Hippocampal formation (tissue), 2 donors: ENCODE data around the gene EMC8.
"Not testable (repeated sequence)": the region's sequence is repeated elsewhere in the genome, so short reads cannot be mapped to it uniquely, and the experiment has no call there.

Source experiments
- DNase-seq, 2 donors: peaks; one replicate each; lab custom pipeline; 2025; lab: John Stamatoyannopoulos, UW

Gene EMC8

DNA sequence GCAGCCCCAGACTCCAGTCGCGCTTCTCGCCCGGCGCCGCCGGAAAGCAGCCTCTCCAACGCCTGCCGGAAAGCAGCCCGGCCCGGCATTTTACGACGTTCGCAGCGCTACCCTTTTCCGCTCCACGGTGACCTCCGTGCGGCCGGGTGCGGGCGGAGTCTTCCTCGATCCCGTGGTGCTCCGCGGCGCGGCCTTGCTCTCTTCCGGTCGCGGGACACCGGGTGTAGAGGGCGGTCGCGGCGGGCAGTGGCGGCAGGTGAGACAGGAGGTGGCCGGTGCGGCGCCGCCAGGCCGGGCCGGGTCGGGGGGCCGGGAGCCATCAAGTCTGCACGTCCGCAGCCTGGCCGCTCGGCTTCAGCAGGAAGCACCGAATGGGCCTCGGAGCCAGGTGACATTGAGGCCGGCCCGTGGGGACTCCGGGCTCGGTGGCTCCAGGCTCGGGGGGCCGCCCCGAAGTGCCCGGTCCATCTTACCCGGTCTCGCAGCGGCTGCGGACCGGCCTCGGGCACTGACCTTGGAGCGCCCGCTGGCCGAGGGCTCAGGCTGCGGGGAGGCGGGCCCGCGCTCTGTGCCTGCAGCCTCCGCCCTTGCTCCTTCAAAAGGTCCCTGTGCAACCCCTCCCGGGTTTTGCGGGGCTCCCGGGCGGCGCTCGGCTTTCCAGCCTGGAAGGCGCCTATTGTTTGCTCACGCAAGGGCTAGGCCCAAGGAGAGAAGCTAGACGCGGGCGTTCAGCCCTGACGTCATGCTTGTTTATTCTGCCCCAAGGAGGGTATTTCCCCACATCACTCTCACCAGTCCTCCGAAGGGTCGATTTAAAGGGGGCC is at the start of gene EMC8, which contains the start of gene COX4I1:
Gene EMC8 (minus strand): TSS at position 48 of the 824 bp plus-strand sequence. CDS start 249 bp downstream, outside the sequence.
Gene COX4I1 (plus strand): TSS at position 199 of the 824 bp plus-strand sequence. CDS start 1,511 bp downstream, outside the sequence.
- peak; percentile 92 to 93 for DNase-seq

DNA sequence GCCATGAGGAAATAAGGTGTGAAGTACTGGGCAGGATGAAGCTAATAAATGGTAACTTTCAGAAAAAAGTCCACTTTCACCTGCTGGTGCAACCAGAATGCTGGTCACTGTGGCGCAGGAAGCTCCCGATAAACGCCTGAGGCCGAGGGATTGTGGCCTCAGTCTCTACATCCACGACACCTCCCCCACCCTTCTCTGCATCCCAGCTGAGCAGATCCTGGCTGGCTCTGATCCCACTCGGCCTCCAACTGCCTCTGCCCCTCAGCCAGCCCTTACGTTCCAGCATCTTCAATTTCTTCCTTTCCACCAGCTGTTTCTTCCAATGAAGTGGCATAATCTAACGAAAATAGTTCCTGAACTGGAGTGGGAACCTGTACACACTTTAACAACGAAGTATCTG is 49.6 kb upstream of the EMC8 start:
- no peak for DNase-seq

DNA sequence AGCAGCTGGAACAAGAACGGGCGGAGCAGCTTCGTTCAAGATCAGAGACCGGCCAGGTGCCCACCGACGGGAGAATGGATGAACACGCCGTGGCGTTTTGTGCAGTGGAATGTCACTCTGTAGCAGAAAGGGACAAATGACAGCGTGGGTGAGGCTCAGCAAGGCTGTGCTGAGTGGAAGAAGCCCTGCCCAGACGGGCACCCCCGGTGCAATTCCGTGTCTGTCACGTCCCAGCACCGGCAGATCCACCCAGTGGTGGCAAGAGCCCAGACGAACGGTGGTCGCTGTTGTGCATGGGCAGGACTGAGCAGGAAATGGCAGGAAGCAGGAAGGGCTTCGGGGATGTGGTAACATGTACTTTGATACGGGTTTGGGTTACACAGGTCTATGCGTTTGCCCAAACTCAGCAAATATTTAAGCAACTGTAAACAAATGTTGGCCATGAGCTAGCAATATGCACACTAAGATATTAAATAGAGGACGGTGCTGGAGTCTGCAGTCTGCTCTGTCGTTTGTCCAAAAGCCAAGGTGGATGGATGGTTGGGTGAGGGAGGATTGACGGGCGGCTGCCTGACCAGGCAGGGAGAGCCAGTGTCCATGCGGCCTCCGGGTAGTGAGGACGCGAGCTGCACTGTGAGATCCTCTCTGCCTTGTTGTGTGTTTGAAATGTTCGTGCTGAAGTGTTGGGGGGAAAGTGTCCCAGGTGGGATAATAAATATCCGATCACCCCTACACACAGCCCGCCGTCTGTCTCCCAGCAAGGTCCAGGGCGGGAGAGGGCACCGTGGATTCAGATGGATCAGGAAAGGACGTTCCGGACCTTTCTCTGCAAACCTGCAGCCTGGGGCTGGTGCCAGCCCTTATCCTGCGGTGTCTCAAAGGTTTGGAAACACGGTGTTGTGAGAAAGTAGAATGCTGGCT is 48.6 kb upstream of the EMC8 start:
- no peak for DNase-seq

DNA sequence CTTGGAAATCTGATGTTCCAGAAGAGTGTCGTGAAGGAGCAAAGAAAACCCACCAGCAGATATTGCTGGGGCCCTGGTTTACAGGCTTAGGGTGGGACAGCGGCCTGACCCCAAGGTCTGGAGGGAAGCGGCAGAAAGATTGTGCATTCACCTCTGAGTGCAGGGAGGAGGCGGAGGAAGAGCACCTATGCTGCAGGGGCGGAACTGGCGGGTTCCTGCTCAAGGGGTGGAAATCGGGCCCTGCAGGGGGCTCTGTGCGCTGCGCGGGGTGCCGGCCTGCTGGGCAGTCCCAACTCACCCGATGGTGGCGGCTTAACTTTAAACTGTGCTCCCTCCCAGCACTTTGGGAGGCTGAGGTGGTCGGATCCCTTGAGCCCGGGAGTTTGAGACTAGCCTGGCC is 47.7 kb upstream of the EMC8 start:
- no peak for DNase-seq

DNA sequence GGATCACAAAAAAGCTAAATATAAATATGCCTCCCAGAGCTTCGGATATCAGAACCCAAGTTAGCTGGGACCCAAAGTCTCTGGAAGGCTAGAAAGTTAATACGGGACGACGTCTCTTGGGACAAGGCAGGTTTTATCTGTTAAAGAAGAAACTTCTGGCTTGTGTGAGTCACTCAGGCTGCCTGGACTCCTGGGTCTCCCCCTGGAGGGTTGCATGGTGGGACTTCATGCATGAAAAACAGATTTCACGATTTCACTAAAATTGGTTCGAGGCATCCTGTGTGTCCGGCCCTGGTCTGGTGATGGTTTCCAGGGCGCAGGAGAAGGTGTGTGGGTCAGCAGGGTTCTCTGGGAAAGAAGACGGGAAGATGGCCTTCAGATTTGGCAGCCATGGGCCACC is 47.1 kb upstream of the EMC8 start:
- no peak for DNase-seq

DNA sequence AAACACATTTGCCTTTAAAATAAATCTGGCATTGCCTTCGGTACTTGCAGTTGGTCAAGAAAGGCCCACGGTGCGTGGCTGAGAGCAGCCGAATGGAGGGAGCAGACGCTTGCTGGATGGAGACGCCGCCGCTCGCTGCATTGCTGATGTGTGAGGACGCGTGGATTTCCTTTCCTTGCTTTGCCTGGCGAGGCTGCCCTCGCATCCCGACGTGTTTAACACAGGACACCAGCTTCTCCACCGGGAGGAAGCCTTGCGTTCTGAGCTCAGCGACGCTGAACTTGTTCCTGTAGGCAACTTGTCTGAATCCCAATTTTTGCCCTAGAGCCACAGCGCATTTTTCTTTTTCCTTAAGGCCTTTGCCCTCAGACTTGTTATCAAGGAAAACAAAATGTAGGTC is 45.9 kb upstream of the EMC8 start:
- DNase-seq = no peak

DNA sequence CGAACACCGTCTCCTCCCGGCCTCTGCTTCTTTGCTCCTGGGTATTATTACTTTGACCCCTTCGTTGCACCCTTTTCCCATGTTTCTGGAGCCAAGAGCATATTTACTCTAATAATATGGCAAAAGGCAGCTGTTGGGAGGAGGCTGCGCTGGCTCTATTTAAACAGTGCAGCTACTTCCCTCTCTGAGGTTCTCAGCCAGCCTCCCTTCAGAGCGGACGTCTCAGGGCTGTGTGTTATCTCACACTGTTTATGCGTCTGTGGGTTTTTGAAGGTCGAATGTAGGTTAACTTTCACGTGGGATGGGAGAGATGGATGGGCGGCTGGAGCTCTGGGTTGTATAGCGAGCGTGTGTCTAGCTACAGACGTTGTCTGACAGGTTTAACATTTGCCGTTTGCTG is 45.4 kb upstream of the EMC8 start:
- no peak for DNase-seq

DNA sequence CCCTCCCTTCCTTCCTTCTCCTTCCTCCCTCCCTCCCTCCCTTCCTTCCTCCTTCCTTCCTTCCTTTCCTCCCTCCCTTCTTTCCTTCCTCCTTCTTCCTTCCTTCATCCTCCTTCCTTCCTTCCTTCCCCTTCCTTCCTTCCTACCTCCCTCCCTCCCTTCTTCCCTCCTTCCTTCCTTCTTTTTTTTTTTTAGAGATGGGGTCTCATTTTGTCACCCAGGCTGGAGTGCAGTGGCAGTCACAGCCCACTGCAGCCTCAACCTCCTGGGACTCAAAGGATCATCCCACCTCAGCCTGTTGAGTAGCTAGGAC is 44.8 kb upstream of the EMC8 start:
- DNase-seq = no peak

DNA sequence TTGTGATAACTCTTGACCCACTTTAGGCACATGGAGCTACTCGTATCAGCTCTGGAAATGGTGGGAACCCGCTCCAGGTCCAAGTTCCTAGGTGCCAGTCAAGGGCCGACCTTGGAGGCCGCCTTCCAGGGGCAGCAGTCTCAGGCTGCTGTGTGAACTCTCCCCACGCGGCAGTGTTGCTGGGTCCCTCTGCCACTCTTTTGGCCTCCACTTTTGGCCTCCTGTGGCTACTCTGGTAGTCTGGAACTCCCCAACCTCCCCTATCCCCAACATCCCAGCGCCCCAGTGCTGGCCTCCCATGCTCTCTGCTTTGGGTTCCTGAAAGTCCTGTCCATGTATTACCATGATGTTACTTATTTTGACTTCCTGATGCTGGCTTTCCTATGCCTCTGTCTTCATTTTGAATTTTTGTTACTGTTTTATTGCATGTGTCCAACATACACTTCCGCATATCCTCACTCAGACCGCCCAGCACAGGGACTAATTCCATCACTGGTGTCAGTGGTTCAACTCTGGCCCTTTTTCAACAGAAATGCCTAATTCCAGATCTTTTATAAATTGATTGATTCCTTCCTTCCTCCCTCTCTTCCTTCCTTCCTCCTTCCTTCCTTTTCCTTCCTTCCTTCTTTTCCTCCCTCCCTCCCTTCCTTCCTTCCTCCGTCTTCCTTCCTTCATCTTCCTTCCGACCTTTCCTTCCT is 44.3 kb upstream of the EMC8 start:
- DNase-seq = no peak

DNA sequence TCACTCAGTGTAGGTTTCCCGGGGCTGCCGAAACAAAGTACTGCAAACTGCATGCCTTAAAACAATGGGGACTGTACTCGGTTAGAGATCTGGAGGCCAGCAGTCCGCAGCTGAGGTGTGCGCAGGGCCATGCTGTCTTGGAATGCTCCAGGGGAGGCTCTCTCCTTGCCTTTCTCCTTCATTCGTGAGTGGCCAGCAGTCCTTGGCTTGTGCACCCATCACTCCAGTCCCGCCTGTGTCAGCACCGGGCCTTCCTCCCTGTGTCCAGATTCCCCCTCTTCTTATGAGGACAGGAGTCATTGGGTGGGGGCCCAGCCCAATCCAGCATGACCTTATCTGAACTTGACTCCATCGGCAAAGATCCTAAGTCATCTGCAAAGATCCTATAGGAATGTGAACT is 43.5 kb upstream of the EMC8 start:
- no peak for DNase-seq

DNA sequence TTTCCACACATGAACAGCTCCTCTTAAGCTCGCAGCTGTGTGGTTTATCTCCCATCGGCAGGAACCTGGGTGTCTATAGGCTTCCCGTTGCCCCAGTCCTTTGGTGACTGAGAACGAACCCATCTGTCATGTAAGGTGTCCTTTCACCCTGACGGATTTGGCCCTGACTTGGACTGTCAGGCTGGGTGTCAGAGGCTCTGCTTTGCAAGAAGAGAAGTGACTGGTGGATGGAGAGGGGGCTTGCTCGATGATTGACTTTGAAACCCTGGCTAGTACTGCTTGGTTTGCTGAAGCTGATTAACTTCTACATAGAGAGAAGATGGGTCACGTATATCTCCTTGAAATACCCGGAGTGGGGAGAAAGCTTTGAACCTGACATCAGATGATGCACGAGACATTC is 43.1 kb upstream of the EMC8 start:
- DNase-seq = no peak

DNA sequence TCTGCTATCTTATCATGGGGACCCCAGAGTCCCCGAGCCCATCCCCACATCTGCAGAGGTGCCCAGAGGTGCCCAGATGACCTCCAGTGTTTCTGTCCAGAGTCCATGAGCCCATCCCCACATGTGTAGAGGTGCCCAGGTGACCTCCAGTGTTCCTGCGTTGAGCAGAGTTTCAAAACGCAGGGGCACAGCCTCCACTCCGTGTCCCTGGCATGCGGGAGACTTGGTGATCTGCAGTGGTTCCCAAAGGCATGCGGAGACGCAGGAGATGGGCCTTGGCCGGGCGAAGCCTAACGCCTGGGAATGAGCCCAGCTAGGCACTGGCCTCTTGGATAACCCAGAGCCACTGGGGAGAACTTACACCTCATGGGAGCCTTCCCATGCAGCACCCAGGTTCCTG is 41.5 kb upstream of the EMC8 start:
- DNase-seq = no peak

DNA sequence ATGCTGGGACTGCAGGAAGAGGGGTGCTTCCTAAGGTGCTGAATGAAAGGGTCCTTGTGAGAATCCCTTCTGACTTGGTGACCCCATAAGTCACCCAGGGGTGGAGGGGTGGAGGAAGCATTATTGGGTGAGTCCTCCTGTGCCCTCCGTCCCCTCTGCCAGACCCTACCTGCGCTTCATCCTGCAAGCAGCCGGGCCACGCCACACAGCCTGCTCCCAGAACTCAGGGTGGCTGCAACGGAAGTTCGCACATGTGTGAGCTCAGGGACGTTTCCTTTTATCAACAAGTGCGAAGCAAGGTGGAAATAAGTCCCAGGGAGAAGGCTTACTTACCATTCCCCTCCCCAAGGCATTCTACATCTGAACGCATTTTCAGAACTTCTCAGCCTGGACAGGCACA is 41.1 kb upstream of the EMC8 start:
- no peak for DNase-seq

DNA sequence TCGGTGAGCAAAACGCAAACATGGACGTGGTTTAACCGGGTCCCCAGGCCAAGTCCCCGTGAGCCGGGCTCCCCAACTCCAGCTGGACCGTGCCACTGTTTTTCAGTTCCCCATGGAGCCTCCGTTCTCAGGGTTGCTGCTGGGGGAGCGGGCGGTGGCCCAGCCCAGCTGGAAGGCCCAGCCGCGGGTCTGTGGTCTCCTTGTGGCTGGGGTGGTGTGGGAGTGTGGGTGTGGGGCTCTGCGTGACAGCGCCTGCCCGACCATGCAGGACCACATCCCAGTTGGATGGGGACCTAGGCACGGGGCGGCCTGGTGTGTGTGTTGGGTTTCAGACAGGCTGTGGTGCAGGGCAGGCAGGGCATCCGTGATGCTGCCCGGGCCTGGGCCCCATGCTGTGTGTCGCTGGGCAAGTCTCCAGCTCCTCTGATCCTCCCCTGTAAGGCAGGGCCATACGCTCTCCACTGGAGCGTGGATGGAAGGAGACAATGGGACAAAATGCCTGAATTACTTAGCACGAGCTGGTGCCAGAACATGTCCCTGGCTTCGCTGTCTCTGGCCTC is 40.4 kb upstream of the EMC8 start:
- DNase-seq = no peak

DNA sequence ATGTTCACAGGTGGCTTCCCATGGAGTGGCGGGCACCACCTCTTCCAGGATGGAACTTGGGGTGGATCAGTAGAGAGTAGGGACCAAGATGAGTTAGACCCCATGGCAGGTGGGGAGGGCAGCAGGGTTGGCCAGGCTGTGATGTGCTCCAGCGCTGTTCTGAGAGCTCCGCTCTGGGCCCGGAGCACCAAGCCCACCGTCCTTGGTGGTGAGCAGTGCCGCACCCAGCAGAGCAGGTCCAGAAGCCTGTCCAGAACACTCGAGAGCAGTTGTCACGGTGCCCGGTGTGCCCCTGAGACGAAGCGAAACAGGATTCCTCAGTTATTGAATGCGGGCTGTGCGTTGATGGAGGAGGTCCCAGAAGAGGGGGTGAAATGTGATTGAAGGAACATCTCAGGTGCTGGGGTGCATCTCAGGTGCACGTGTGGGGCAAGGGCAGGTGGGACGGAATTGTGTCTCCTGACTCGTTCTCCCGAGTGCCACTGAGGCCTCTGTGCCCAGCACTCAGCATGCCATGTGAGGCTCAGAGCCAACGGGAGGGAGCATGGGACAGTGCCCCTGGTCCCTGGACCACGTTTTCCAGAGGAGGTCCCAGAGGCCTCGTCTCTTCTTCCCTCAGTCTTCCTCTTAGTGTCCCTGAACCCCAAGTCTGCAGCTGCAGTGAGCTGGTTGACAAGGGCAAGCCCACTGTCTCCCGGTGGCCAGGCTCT is 39.7 kb upstream of the EMC8 start:
- DNase-seq = no peak

DNA sequence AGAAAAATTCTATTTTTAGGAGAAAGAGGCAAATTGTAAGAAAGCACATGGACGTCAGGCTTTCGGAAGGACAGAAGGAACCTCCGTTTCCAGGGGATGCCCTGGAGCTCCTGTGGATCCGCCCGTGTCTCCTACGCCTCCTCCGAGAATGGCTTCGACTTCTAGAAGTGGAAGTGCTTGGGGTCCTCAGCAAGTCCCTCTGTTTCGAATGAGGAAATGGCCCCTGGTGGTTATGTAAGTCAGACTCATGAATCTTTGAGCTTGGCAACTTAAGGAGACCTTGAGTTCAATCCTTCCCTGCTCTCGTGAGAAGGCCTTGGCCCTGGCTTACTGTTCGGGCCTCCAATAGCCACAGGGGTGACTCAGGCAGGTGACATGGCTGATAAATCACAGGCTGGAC is 39.0 kb upstream of the EMC8 start:
- DNase-seq = no peak

DNA sequence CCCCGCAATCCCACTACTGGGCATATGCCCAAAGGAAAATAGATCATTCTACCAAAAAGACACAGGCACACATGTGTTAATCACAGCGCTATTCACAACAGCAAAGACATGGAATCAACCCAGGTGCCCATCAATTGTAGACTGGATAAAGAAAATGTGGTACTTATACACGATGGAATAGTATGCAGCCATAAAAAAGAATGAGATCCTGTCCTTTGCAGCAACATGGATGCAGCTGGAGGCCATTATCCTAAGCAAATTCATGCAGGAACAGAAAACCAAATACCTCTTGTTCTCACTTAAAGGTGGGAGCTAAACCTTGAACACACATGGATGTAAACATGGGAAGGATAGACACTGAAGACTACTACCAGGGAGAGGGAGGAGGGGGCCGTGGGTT is 38.3 kb upstream of the EMC8 start:
- not testable (repeated sequence) for DNase-seq

DNA sequence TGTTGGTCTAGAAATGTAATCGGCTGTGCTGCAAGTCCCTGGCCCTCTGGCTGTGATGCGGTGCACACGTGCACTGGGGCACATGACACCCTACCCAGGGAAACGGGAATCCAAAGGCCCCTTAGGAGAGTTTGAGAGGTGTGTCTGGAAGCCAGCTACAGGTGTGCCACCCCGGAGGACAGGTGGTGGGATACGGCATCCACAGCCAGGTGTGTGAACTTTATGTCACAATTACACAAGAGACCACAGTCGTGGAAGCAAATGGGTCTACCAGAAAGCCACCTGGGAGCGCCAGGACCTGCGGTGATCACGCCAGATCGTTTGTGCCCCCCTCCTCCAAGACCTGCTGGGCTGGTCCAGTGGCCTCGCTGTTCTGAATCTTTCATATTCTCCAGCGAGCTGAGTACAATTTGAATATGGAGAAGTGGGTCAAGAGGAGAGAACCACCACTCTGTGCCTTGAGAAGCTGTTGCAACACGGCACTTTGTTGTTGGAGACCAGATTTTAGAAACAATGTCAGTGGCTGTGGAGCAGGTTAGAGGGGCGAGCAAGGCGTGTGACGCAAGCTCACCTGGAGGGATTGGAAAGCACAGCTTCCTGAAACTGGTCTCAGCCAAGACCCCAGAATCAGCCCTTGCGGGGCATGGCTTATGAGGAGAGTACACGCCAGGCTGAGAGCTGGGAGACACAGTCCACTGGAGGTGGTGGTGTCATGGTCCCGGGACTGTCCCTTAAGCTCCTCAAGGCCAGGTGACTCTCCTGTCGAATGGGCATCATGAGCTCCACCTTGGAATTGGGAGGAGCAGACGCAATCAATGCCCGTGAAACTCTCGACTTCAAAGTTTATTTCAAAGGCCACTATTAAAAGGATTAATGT is 37.6 kb upstream of the EMC8 start:
- no peak for DNase-seq

DNA sequence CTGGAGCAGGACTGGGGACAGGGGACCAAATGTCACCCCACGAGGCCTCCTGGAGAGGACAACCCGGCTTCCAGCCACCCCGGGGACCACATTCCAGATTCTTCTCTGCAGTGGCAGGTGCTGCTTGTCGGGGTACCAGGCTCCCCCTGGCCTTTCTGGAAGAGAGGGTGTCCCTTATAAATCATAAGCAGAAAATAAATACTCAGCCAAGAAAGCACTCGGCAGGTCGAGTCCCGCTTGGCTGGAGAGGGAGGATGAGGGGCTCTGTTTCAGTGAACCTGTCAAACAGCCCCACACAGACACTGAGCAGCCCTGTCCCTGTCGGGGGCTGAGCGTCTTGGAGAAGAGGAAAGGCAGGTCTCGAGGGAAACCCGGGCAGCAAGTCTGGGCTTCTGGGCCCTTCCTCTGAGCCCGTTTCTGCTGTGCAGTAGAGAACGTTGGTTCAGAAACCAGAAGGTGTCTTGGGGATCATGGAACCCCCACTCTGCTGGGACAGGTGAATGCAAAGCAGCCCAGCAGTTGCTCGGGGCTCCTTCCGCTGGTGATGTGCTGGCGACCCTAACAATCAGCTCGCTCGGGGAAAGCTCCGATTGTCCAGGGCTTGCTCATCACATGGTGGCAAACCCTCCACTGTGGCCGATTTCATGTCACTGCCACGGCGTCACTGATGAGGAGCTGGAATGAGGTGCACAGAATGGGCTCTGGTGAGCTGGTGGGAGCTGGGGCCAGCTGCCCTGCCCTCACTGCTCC is 36.8 kb upstream of the EMC8 start:
- no peak for DNase-seq
